Skeletal muscle satellite cell (primary cell): Measurements from ENCODE around the gene EFHD1.

Experiments
- H3K27me3 ChIP-seq: 2 replicates; pipeline ENCODE4 v1.7.0; 2013; ENCODE audit warnings: low read length; ENCODE audit not compliant: control insufficient read depth, insufficient read depth
- H3K36me3 ChIP-seq: 2 replicates; pipeline ENCODE4 v1.7.0; 2013; ENCODE audit warnings: mild to moderate bottlenecking, control low read depth, low read length; ENCODE audit not compliant: insufficient read depth
- H3K4me1 ChIP-seq: 2 replicates; pipeline ENCODE4 v1.7.0; 2013; ENCODE audit warnings: low read length; ENCODE audit not compliant: control insufficient read depth, insufficient read depth
- H3K4me2 ChIP-seq: 2 replicates; pipeline ENCODE4 v1.7.0; 2013; ENCODE audit warnings: mild to moderate bottlenecking, low read length
- H3K4me3 ChIP-seq: 2 replicates; pipeline ENCODE4 v1.7.0; 2013; ENCODE audit warnings: low read length
- H3K9ac ChIP-seq: 2 replicates; pipeline ENCODE4 v1.7.0; 2013; ENCODE audit warnings: mild to moderate bottlenecking, low read depth, low read length, moderate library complexity
- H3K9me3 ChIP-seq: replicated peaks from 2 replicates; pipeline ENCODE4 v1.7.0; 2013; ENCODE audit warnings: mild to moderate bottlenecking, control low read depth, low read length

EFHD1 gene

DNA sequence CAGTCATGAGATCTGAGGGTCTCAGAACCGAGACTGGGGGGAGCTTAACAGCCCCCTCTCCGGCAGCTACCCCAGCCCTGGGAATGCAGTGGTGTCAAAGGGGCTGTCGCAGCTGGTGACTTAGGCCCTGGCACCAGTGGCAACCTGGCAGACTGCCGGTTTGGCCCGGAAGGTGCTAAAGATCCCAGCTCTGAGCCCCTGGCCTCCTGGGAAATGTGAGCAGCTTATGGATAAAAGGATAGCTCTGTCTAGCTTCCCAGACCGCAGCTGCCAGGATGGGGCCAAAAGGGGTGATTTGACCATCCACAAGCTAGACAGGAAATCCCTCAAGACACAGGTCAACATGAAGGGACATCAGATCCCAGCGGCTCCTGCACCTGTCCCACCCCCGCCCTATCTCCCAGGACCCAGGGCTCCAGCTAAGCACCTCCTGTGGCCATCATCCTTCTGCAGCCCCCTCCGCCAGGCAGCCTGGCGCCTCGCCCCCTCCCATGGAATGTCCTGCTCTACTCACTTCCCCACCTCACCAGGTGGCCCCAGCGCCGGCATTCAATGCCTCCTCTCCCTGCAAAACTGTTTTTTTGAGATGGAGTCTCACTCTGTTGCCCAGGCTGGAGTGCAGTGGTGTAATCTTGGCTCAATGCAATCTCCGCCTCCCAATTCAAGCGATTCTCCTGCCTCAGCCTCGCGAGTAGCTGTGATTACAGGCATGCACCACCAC lies 33.2 kb upstream of the EFHD1 start:
- Histone ChIP-seq H3K36me3 (no peaks in the 10 kb centered on the region), H3K9ac (no peak overlapping the region), H3K27me3 (peaks cover 8% of the 10 kb centered on the region), H3K4me1 (no peaks in the 10 kb centered on the region), H3K4me2 (no peak overlapping the region), H3K9me3 (no peaks in the 10 kb centered on the region), H3K4me3 (no peak overlapping the region)

GRCh38 chr2:232603283-232603682 lies 30.1 kb upstream of the EFHD1 start:
- Histone ChIP-seq H3K4me2 (no peak overlapping the region), H3K36me3 (no peaks in the 10 kb centered on the region), H3K9me3 (no peaks in the 10 kb centered on the region), H3K4me1 (peaks cover 3% of the 10 kb centered on the region), H3K4me3 (no peak overlapping the region), H3K9ac (no peak overlapping the region), H3K27me3 (peaks cover 8% of the 10 kb centered on the region)

GRCh38 chr2:232604535-232604934 lies 28.9 kb upstream of the EFHD1 start:
- Histone ChIP-seq H3K36me3 (no peaks in the 10 kb centered on the region), H3K9ac (no peak overlapping the region), H3K4me1 (peaks cover 3% of the 10 kb centered on the region), H3K27me3 (peaks cover 8% of the 10 kb centered on the region), H3K4me2 (no peak overlapping the region), H3K9me3 (no peaks in the 10 kb centered on the region), H3K4me3 (no peak overlapping the region)

- Histone ChIP-seq H3K4me2 (no peak overlapping the region), H3K4me1 (peaks cover 11% of the 10 kb centered on the region), H3K36me3 (no peaks in the 10 kb centered on the region), H3K27me3 (peaks cover 8% of the 10 kb centered on the region), H3K9me3 (no peaks in the 10 kb centered on the region), H3K4me3 (no peak overlapping the region), H3K9ac (no peak overlapping the region)
Observed at GRCh38 chr2:232607011-232607410, 26.4 kb upstream of the EFHD1 start.

- H3K4me2 ChIP-seq = no peak overlapping the region
- H3K27me3 ChIP-seq = peaks cover under 1% of the 10 kb centered on the region
- no peak overlapping the region for H3K4me3 ChIP-seq
- H3K9me3 ChIP-seq = no peaks in the 10 kb centered on the region
- H3K4me1 ChIP-seq = peaks cover 13% of the 10 kb centered on the region
- no peaks in the 10 kb centered on the region for H3K36me3 ChIP-seq
- no peak overlapping the region for H3K9ac ChIP-seq
Observed at GRCh38 chr2:232609607-232610006, 23.8 kb upstream of the EFHD1 start.

DNA sequence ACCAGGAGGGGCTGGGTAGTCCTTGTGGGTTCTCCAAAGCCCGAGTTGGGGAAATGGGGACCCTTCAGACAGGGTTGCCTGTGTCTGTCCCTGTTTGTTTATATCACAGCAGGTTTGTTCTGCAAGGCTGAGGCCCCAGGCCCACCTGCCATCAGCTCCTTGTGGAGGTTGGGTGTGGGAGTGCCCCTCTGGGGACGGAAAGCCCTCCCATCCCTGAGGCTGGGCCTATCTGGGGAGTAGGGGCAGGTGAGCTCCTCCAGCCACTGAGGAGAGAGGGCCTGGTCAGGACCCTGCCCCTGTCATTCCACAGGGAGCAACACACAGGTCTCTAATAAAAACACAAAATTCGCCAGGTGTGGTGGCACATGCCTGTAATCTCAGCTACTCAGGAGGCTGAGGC lies 23.3 kb upstream of the EFHD1 start:
- Histone ChIP-seq H3K36me3 (no peaks in the 10 kb centered on the region), H3K4me3 (no peak overlapping the region), H3K4me1 (peaks cover 13% of the 10 kb centered on the region), H3K27me3 (no peaks in the 10 kb centered on the region), H3K9me3 (no peaks in the 10 kb centered on the region), H3K4me2 (no peak overlapping the region), H3K9ac (no peak overlapping the region)

DNA sequence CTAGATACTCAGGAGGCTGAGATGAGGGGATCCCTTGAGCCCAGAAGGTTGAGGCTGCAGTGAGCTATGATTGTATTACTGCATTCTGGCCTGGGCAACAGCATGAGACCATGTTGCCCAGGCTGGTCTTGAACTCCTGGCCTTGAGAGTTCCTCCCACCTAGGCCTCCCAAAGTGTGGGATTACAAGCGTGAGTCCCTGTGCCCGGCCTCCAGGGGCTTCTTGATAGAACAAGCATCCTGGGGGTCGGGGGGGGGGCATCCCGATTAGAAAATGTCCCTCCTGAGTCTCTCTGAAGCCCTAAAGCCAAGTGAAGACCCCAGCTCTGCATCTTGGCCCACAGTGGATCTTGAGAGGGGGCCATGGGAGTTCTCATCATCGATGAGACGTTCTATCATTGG lies 22.3 kb upstream of the EFHD1 start:
- Histone ChIP-seq H3K4me3 (no peak overlapping the region), H3K27me3 (no peaks in the 10 kb centered on the region), H3K4me1 (peaks cover 10% of the 10 kb centered on the region), H3K4me2 (no peak overlapping the region), H3K9me3 (no peaks in the 10 kb centered on the region), H3K9ac (no peak overlapping the region), H3K36me3 (no peaks in the 10 kb centered on the region)

GRCh38 chr2:232611559-232612218 lies 21.7 kb upstream of the EFHD1 start:
- no peaks in the 10 kb centered on the region for H3K27me3 ChIP-seq
- peaks cover 10% of the 10 kb centered on the region for H3K4me1 ChIP-seq
- no peaks in the 10 kb centered on the region for H3K9me3 ChIP-seq
- no peak overlapping the region for H3K9ac ChIP-seq
- H3K4me2 ChIP-seq = peak overlapping the region; percentile 13
- H3K4me3 ChIP-seq = no peak overlapping the region
- no peaks in the 10 kb centered on the region for H3K36me3 ChIP-seq

GRCh38 chr2:232613538-232614134 lies 19.8 kb upstream of the EFHD1 start:
- H3K4me1 ChIP-seq = peaks cover 10% of the 10 kb centered on the region
- H3K4me2 ChIP-seq = no peak overlapping the region
- no peak overlapping the region for H3K4me3 ChIP-seq
- H3K9ac ChIP-seq = no peak overlapping the region
- H3K27me3 ChIP-seq = no peaks in the 10 kb centered on the region
- no peaks in the 10 kb centered on the region for H3K9me3 ChIP-seq
- H3K36me3 ChIP-seq = no peaks in the 10 kb centered on the region

DNA sequence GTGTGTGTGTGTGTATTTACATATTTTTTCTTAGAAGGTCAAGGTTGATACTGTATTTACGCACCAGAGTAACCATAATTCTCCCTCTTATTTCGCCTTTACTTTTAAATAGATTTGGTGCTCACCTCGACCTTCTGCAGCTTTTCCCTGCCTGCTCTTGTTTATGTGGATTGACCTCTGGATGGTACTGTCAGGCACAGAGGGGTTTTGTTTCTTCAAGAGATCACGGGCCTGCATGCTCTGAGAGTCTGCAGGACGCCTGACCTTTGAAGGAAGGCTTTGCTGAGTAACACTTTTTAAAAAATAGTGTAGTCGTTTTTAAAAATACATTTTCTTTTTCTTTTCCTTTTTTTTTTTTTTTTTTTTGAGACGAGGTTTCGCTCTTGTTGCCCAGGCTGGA lies 18.1 kb upstream of the EFHD1 start:
- Histone ChIP-seq H3K36me3 (no peaks in the 10 kb centered on the region), H3K27me3 (no peaks in the 10 kb centered on the region), H3K4me2 (no peak overlapping the region), H3K4me3 (no peak overlapping the region), H3K4me1 (peaks cover 10% of the 10 kb centered on the region), H3K9ac (no peak overlapping the region), H3K9me3 (no peaks in the 10 kb centered on the region)

DNA sequence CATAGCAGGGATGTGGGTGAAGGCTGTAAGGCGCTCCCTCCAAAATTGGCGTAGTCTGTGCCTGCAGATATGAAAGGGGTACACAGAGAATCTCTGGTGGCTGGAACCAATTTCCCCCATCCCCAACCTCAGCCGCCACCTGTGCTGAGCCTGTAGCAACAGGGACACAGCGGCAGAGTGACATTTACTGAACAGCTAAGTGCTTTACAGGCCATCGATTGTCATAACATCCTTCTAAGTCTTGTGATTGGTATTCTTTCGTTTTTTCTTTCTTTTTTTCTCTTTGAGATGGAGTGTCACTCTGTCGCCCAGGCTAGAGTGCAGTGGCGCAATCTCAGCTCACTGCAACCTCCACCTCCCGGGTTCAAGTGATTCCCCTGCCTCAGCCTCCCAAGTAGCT lies 12.2 kb upstream of the EFHD1 start:
- Histone ChIP-seq H3K4me1 (no peaks in the 10 kb centered on the region), H3K9ac (no peak overlapping the region), H3K4me3 (no peak overlapping the region), H3K27me3 (peaks cover 18% of the 10 kb centered on the region), H3K36me3 (no peaks in the 10 kb centered on the region), H3K4me2 (no peak overlapping the region), H3K9me3 (no peaks in the 10 kb centered on the region)

DNA sequence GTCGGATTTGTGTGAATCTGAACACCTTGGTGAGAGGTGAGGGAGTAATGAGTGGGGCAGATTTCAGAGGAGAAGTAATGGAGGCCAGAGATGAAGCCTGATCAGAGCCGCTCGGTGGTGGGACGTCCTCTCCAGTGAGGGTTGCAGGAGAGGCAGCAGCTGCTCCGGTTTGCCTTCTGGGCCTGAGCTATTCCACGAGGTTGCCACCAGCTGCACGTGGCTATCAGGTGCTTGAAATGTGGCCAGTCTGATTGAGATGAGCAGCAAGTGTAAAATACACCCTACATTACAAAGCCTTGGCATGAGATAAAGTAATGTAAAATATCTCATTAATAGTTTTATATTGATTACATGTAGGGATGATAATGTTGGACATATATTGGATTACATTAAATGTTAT lies 10.8 kb upstream of the EFHD1 start:
- no peak overlapping the region for H3K9ac ChIP-seq
- H3K27me3 ChIP-seq = peaks cover 20% of the 10 kb centered on the region
- no peaks in the 10 kb centered on the region for H3K36me3 ChIP-seq
- H3K9me3 ChIP-seq = no peaks in the 10 kb centered on the region
- H3K4me2 ChIP-seq = no peak overlapping the region
- no peak overlapping the region for H3K4me3 ChIP-seq
- H3K4me1 ChIP-seq = no peaks in the 10 kb centered on the region
